CD4-positive, alpha-beta T cell treated with Interleukin-15 for 1 hour (primary cell): ENCODE results near the gene SCAPER.

Experiments used
- DNase-seq: peaks from one replicate; pipeline ENCODE4 v3.0.0-alpha.2; 2020

SCAPER gene, protein sequence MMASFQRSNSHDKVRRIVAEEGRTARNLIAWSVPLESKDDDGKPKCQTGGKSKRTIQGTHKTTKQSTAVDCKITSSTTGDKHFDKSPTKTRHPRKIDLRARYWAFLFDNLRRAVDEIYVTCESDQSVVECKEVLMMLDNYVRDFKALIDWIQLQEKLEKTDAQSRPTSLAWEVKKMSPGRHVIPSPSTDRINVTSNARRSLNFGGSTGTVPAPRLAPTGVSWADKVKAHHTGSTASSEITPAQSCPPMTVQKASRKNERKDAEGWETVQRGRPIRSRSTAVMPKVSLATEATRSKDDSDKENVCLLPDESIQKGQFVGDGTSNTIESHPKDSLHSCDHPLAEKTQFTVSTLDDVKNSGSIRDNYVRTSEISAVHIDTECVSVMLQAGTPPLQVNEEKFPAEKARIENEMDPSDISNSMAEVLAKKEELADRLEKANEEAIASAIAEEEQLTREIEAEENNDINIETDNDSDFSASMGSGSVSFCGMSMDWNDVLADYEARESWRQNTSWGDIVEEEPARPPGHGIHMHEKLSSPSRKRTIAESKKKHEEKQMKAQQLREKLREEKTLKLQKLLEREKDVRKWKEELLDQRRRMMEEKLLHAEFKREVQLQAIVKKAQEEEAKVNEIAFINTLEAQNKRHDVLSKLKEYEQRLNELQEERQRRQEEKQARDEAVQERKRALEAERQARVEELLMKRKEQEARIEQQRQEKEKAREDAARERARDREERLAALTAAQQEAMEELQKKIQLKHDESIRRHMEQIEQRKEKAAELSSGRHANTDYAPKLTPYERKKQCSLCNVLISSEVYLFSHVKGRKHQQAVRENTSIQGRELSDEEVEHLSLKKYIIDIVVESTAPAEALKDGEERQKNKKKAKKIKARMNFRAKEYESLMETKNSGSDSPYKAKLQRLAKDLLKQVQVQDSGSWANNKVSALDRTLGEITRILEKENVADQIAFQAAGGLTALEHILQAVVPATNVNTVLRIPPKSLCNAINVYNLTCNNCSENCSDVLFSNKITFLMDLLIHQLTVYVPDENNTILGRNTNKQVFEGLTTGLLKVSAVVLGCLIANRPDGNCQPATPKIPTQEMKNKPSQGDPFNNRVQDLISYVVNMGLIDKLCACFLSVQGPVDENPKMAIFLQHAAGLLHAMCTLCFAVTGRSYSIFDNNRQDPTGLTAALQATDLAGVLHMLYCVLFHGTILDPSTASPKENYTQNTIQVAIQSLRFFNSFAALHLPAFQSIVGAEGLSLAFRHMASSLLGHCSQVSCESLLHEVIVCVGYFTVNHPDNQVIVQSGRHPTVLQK (N-terminal part only)

GRCh38 chr15:76905013-76905839, at the start of gene SCAPER:
SCAPER (minus strand) TSS chr15:76905340; CDS start chr15:76883817, 21,523 bp downstream.
- DNase-seq, result peak; percentile 92

- DNase-seq, result no peak
Observed at GRCh38 chr15:76954744-76955143, 49.6 kb upstream of the SCAPER start.

GRCh38 chr15:76953913-76954312, 48.8 kb upstream of the SCAPER start:
- DNase-seq, result no peak

- DNase-seq, result no peak
Observed at GRCh38 chr15:76951220-76951619, 46.1 kb upstream of the SCAPER start.

DNA sequence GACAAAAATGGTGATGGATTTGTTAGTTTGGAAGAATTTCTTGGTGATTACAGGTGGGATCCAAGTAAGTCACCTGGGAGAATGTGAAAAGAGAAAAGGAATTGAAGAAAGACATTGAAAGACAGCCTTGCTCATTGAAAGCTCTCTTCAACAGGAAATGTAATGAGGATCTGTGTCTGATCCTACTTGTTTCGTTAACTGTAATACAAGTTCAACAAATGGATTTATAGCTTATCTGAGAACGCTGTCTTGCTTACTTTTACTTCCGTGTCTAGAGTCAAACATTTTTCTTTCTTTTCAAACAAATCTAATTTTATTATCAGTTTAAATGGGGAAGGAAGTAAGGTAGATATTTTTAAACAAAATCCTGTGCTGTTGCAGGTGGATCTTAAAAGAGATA, 42.3 kb upstream of the SCAPER start:
- no peak for DNase-seq

DNA sequence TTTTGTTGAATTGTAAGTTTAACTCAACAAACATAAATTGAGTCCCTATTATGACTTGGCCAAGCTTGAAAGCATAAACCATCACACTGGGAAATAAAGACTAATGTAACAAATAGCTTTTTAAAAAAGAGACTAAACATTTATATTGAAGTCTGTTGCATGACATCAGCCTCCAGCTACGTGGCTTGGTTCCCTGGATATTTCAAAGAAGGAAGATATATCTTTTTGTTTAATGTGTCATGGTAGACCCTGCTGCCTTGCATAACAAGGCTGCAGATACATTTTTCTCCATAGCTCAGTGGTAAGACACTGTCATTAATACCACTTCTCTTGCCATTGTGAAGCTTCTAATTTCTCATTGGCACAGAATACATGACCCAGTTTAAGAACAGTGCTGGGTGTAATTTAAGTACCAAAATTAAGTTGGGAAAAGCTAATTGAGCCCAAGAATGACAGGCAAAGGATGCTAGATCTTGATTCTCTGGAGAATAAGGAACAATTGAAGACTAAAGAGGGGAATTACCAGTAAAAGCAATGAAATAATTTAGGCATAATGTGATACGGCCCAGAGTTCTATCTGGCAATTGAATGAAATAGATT, 40.5 kb upstream of the SCAPER start:
- DNase-seq, result no peak

DNA sequence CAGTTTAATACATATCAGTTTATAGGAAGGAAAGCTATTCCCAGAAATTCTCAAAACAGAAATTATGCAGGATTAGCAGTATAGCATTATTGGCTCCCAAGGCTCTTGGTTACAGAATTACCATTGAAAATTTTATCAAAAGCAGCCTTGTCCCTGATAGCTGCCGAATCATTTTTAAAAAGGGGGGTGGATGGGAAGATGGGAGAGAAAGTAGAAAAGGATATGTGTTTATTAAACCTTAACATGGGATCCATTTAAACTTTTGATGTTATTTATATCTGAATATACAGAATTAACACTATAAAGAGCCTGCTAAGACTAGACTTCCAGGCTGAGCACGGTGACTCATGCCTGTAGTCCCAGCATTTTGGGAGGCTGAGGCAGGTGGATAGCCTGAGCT, 37.2 kb upstream of the SCAPER start:
- no peak for DNase-seq

- no peak for DNase-seq
Observed at GRCh38 chr15:76941636-76942035, 36.5 kb upstream of the SCAPER start.

DNA sequence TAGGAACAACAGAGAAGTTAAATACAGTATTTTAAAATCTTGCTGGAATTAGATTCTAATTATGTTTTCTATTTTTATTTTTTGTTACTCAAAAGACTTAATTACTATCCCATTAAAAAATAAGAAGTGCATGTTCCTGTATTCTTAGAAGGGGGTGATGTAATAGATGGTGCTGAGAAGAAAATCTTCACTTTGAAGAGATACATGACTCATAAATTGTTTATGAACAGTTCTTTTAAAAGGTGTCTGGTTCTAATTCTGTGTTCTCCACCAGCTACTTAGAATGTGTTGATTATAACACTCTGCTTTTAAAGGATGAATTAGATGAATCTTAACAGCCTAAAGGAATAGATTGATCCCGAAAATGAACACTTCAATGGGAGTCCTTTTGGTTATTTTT, 34.6 kb upstream of the SCAPER start:
- DNase-seq, result no peak

DNA sequence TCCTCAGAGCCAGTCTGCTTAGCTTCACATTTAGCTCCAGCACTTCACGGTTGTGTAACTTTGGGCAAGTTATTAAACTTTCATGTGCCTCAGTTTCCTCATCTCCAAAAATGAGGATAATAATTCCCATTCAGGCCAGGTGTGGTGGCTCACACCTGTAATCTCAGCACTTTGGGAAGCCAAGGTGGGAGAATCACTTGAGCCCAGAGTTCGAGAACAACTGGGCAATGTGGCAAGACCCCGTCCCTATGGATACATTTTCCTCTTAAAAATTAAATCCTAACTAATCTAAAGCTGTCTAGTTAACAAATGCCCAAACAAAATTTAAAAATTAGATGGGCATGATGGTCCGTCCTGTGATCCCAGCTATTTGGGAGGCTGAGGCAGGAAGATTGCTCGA, 33.6 kb upstream of the SCAPER start:
- DNase-seq, result no peak

GRCh38 chr15:76936671-76937070, 31.5 kb upstream of the SCAPER start:
- DNase-seq, result no peak

DNA sequence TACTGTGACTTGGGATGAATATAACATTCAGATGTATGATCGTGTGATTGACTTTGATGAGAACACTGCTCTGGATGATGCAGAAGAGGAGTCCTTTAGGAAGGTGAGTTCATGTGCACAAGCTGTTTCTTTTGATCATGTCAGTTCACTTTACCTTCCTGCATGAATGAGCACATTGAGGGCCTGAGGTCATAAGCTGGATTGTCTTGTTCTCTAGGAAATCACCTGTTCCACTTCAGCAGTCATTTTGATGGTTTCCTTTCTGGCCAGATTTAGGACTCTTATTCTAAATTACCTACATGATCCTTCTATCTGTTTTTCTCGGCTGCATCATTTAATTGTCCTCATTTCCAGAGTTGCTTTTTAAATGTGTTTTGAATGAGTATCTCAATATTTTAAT, 30.5 kb upstream of the SCAPER start:
- DNase-seq, result no peak

DNA sequence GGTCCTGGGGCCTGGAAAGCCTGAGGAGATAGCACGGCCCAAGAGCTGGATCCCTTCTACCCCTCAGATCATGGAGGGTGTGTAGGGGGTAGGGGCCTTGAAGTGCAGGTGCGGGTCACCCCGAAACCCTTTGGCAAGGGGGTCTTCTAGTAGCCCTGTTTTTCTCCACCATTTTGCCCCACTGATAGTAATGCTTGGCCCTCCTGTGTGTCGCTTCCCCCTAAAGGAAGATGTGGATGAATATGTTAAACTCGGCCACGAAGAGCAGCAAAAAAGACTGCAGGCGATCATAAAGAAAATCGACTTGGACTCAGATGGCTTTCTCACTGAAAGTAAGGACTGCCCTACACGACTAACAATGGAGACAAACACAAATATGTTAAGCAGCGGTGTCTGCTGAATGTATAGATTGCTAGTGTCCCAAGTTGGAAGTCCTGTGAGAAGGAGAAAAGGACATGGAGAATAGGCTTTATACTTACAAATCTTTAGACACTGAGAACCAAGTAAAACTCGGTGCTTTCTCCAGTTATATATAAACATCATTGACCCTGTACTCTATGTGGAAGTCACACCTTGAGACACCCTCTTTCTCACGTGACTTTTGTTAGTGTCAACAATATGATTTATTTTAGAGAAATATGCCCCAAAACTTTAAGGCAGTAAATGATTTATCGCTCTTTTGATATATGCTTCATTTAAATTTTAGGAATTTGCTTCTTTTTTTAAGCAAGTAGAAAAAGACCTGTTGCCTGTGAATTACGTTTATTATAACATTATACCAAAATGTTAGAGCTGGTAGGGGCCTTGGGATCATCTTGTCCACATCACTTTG, 27.2 kb upstream of the SCAPER start:
- DNase-seq, result no peak

DNA sequence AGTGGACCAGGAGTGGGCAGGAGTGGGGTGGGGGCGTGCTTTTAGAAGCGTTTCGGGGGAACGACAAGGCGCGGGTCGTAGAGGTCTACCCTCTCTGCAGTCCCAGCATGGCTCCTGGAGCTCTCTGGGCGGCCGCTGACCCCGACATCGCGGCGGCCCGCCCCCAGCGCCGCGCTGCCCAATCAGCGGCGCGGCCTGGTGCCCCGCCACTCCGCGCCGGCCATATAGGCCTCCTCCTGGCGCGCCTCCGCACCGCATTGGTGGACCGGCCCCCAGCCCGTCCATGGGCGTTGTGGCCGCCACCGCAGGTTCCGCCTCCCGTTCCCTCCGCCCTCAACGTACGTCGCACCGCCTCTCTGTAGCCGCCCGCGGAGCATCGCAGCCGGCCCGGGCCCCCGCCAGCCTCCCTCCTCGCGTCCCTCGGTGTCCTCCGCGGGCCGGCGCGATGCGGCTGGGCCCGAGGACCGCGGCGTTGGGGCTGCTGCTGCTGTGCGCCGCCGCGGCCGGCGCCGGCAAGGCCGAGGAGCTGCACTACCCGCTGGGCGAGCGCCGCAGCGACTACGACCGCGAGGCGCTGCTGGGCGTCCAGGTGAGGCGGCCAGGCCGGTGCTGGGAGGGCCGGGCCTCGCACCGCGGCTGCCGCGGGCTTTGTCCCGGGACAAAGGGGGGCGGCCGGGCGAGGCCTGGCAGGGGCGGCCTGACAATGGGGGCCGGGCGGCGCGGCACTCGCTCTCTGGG, 26.4 kb upstream of the SCAPER start, which contains the start of gene RCN2:
Gene RCN2, plus strand, starts transcription at position 353 of the 738 bp plus-strand sequence. Its CDS starts 93 bp downstream, at position 446.
- DNase-seq, result peak; percentile 93

GRCh38 chr15:76930831-76931396, 25.8 kb upstream of the SCAPER start:
- DNase-seq, result no peak

GRCh38 chr15:76929011-76929760, 24.0 kb upstream of the SCAPER start:
- no peak for DNase-seq

- DNase-seq, result no peak
Observed at GRCh38 chr15:76928201-76928600, 23.1 kb upstream of the SCAPER start.

DNA sequence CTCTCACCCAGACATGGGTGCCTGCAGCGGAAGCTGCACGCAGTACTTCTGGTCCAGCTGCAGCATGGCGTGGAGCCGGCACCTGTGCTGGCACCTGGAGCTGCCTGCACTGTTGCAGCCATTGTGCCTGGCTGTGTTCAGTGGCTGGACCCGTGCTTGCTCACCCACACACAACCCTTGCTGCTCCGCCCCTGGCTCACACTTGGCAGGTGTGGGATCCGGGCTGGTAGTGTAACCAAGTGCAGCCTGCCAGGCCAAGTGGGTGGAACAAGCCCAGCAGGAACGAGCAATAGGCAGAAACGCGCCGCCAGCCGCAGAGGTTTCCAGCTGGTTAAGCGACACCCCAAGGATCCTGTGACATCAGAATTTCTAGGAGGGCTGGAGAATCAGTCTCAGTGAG, 11.2 kb upstream of the SCAPER start:
- no peak for DNase-seq

GRCh38 chr15:76913737-76914136, 8.6 kb upstream of the SCAPER start:
- no peak for DNase-seq
